Measurements from ENCODE around the gene ITM2B. TPM values are rescaled to one million over a fixed set of nuclear protein-coding genes. Genes with fewer than 3 reads are reported as not detected.
"Not testable (repeated sequence)": the region's sequence is repeated elsewhere in the genome, so short reads cannot be mapped to it uniquely, and the experiment has no call there.

The ITM2B gene
- total RNA-seq, 1 donor from 2014 or later: 48.7 TPM

GRCh38 chr13:48214519-48215121 is 18.4 kb upstream of the ITM2B start:
- Mint-ChIP-seq H3K9me3 (peaks cover 14% of the 10 kb centered on the region), H3K36me3 (ENCODE audit: low read depth) (no peaks in the 10 kb centered on the region), H3K4me1 (ENCODE audit: low read depth) (peaks cover 1% of the 10 kb centered on the region), H3K27ac (no peak overlapping the region), H3K27me3 (ENCODE audit: low read depth) (peaks cover 42% of the 10 kb centered on the region), H3K4me3 (ENCODE audit: low read depth) (no peak overlapping the region)
- intact Hi-C loops (cut with micrococcal nuclease): no loop called here
- no peak for DNase-seq (ENCODE audit: low spot score)

GRCh38 chr13:48215511-48216203 is 17.3 kb upstream of the ITM2B start:
- H3K4me1 Mint-ChIP-seq (ENCODE audit: low read depth): peaks cover 12% of the 10 kb centered on the region
- H3K27ac Mint-ChIP-seq; H3K36me3 Mint-ChIP-seq (ENCODE audit: low read depth); intact Hi-C loops (cut with micrococcal nuclease); H3K4me3 Mint-ChIP-seq (ENCODE audit: low read depth); DNase-seq (ENCODE audit: low spot score): not testable (repeated sequence)
- H3K9me3 Mint-ChIP-seq: peaks cover 14% of the 10 kb centered on the region
- peaks cover 46% of the 10 kb centered on the region for H3K27me3 Mint-ChIP-seq (ENCODE audit: low read depth)

- Mint-ChIP-seq H3K4me3 (ENCODE audit: low read depth) (no peak overlapping the region), H3K27me3 (ENCODE audit: low read depth) (peaks cover 46% of the 10 kb centered on the region), H3K36me3 (ENCODE audit: low read depth) (no peaks in the 10 kb centered on the region), H3K4me1 (ENCODE audit: low read depth) (peaks cover 18% of the 10 kb centered on the region), H3K9me3 (peaks cover 14% of the 10 kb centered on the region), H3K27ac (no peak overlapping the region)
- DNase-seq (ENCODE audit: low spot score): no peak
- intact Hi-C loops (cut with micrococcal nuclease): no loop called here
These were observed 16.7 kb upstream of the ITM2B start for GRCh38 chr13:48216204-48216711.

GRCh38 chr13:48220592-48220980 is 12.4 kb upstream of the ITM2B start:
- H3K9me3 Mint-ChIP-seq: peaks cover 14% of the 10 kb centered on the region
- H3K4me1 Mint-ChIP-seq (ENCODE audit: low read depth): peaks cover 35% of the 10 kb centered on the region
- peak overlapping the region; percentile 63 for H3K4me3 Mint-ChIP-seq (ENCODE audit: low read depth)
- no peak for DNase-seq (ENCODE audit: low spot score)
- H3K27me3 Mint-ChIP-seq (ENCODE audit: low read depth): peaks cover 39% of the 10 kb centered on the region
- intact Hi-C loops (cut with micrococcal nuclease): loop anchor here (2.0 to 5.0 kb wide), 3 partner anchors 14 to 362 kb away; no protein-coding TSS in a partner anchor
- no peak overlapping the region for H3K27ac Mint-ChIP-seq
- H3K36me3 Mint-ChIP-seq (ENCODE audit: low read depth): no peaks in the 10 kb centered on the region

GRCh38 chr13:48220981-48221685 is 11.9 kb upstream of the ITM2B start:
- H3K4me1 Mint-ChIP-seq (ENCODE audit: low read depth): peaks cover 35% of the 10 kb centered on the region
- no peak for DNase-seq (ENCODE audit: low spot score)
- peak overlapping the region; percentile 33 for H3K27ac Mint-ChIP-seq
- no peaks in the 10 kb centered on the region for H3K36me3 Mint-ChIP-seq (ENCODE audit: low read depth)
- H3K4me3 Mint-ChIP-seq (ENCODE audit: low read depth): peak overlapping the region; percentile 63
- intact Hi-C loops (cut with micrococcal nuclease): loop anchor here (2.0 to 5.0 kb wide), 3 partner anchors 14 to 361 kb away; no protein-coding TSS in a partner anchor
- peaks cover 11% of the 10 kb centered on the region for H3K9me3 Mint-ChIP-seq
- peaks cover 38% of the 10 kb centered on the region for H3K27me3 Mint-ChIP-seq (ENCODE audit: low read depth)

DNA sequence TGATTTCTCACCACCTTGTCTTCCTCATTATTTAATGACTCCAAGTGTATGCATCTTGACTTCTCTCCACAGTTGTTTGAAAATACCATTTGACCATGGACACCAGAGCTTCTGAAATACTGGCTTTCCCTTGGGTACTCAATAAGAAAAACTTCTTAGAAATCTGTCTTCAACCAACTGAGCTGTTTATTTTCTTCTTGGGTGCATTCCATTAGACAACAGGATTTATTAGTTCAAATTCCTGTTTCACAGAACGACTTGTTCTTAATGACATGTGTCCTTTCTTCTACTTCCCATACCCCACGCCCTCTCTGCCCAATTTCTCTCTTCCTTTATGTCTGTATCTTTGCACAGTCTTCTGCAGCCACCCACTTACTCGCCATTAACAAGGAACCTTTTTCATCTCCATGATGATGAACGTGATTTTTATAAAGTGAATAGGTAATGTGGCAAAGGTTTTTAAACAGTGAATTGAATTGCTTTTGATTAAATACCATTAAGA is 11.3 kb upstream of the ITM2B start:
- H3K4me3 Mint-ChIP-seq (ENCODE audit: low read depth): peak overlapping the region; percentile 20
- no peak for DNase-seq (ENCODE audit: low spot score)
- intact Hi-C loops (cut with micrococcal nuclease): loop anchor here (2.0 to 5.0 kb wide), 3 partner anchors 13 to 361 kb away; no protein-coding TSS in a partner anchor
- H3K27ac Mint-ChIP-seq: no peak overlapping the region
- H3K4me1 Mint-ChIP-seq (ENCODE audit: low read depth): peaks cover 35% of the 10 kb centered on the region
- H3K36me3 Mint-ChIP-seq (ENCODE audit: low read depth): no peaks in the 10 kb centered on the region
- H3K9me3 Mint-ChIP-seq: peaks cover 10% of the 10 kb centered on the region
- peaks cover 42% of the 10 kb centered on the region for H3K27me3 Mint-ChIP-seq (ENCODE audit: low read depth)

DNA sequence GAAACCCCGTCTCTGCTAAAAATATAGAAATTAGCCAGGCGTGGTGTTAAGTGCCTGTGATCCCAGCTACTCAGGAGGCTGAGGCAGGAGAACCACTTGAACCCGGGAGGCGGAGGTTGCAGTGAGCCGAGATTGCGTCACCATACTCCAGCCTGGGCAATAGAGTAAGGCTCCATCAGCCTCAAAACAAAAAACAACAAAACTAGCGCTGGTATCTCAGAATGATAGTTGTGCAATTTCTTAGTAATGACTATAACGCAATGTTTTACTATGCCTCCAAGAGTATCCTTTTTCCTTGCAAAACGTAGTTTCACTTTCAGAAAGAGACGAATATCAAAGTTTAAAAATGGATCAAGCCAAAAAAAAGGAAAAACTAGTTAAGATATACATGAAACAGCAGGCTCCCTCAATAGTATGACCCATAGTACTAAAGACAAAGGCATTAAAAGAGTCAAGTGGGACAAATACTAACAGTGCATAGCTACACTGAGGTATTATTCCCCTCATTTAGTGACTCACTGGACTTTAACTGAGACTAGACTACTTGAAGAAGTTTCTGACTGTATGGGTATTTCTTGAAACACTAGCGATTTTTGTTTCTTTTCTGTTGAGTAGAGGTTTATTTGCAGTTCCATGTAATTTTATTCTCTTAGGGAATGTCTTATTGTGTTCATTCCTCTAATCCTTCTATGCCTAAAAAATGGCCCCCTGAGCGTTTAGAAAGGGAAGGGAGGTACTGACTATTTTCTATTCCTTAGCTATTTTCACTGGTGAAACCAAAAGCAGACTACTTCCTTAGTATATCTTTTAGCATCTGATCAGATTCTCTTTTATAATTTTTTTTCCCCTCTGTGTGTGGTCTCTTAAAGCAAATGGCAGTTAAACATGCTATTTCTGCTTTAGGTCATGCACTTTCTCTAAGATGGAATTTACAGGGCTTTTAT is 10.4 kb upstream of the ITM2B start:
- intact Hi-C loops (cut with micrococcal nuclease): loop anchor here (5.0 kb wide), 2 partner anchors 35 to 360 kb away; no protein-coding TSS in a partner anchor
- peaks cover 1% of the 10 kb centered on the region for H3K9me3 Mint-ChIP-seq
- H3K36me3 Mint-ChIP-seq (ENCODE audit: low read depth): no peaks in the 10 kb centered on the region
- no peak for DNase-seq (ENCODE audit: low spot score)
- no peak overlapping the region for H3K27ac Mint-ChIP-seq
- H3K4me3 Mint-ChIP-seq (ENCODE audit: low read depth): no peak overlapping the region
- peaks cover 35% of the 10 kb centered on the region for H3K4me1 Mint-ChIP-seq (ENCODE audit: low read depth)
- H3K27me3 Mint-ChIP-seq (ENCODE audit: low read depth): peaks cover 45% of the 10 kb centered on the region

- Mint-ChIP-seq H3K36me3 (ENCODE audit: low read depth) (no peaks in the 10 kb centered on the region), H3K4me1 (ENCODE audit: low read depth) (peaks cover 33% of the 10 kb centered on the region), H3K27me3 (ENCODE audit: low read depth) (peaks cover 52% of the 10 kb centered on the region), H3K27ac (no peak overlapping the region), H3K9me3 (no peaks in the 10 kb centered on the region), H3K4me3 (ENCODE audit: low read depth) (no peak overlapping the region)
- DNase-seq (ENCODE audit: low spot score): no peak
- intact Hi-C loops (cut with micrococcal nuclease): loop anchor here (5.0 kb wide), 2 partner anchors 37 to 358 kb away; no protein-coding TSS in a partner anchor
These were observed 8.3 kb upstream of the ITM2B start for GRCh38 chr13:48224701-48225100.

DNA sequence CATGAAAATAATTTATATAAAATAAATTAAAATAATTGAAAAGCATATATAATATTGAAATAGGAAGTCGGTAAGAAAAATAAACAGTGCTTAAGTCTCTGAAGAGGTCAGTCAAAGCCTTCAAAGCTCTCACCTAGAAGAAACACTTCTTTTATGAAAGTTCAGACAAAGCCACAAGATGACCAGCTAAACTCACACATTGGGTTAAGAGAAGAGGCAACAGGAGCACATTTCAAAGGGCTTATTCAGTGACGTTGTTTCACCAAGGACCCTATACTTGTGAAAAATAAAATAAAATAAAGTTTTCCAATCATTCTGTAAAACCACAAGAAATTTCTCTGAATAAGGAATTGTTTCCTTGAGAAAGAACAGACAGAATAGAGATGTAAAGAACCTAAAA is 2.5 kb upstream of the ITM2B start:
- H3K4me1 Mint-ChIP-seq (ENCODE audit: low read depth): peaks cover 22% of the 10 kb centered on the region
- H3K9me3 Mint-ChIP-seq: no peaks in the 10 kb centered on the region
- no peak overlapping the region for H3K4me3 Mint-ChIP-seq (ENCODE audit: low read depth)
- H3K27me3 Mint-ChIP-seq (ENCODE audit: low read depth): peaks cover 50% of the 10 kb centered on the region
- intact Hi-C loops (cut with micrococcal nuclease): loop anchor here (5.0 kb wide), 3 partner anchors 188 to 332 kb away; no protein-coding TSS in a partner anchor
- H3K36me3 Mint-ChIP-seq (ENCODE audit: low read depth): no peaks in the 10 kb centered on the region
- H3K27ac Mint-ChIP-seq: no peak overlapping the region
- DNase-seq (ENCODE audit: low spot score): no peak

DNA sequence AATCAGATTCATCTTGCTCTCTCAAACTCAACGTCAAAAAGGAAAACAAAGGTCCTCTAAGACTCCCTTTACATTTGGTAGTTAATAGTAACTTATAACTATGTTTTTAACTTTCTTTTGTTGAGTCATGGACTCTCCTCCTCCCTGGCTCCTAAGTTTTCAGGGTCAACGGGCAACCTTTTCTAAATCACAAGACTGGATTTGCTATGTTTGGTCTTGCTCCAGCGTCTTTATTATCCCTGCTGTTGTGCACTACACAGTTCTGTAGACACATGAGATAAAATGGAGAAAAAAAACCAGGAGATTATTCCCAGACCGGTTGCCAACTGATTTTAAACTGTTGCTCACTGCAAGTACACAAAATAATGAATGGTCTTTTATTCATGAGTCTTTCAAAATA is 1.9 kb upstream of the ITM2B start:
- Mint-ChIP-seq H3K27ac (no peak overlapping the region), H3K4me1 (ENCODE audit: low read depth) (peaks cover 27% of the 10 kb centered on the region), H3K27me3 (ENCODE audit: low read depth) (peaks cover 50% of the 10 kb centered on the region), H3K4me3 (ENCODE audit: low read depth) (peak overlapping the region; percentile 24), H3K36me3 (ENCODE audit: low read depth) (peaks cover 4% of the 10 kb centered on the region), H3K9me3 (no peaks in the 10 kb centered on the region)
- intact Hi-C loops (cut with micrococcal nuclease): loop anchor here (5.0 kb wide), 3 partner anchors 189 to 331 kb away; no protein-coding TSS in a partner anchor
- DNase-seq (ENCODE audit: low spot score): no peak

GRCh38 chr13:48231933-48232332 is 1.1 kb upstream of the ITM2B start:
- intact Hi-C loops (cut with micrococcal nuclease): loop anchor here (5.0 kb wide), 3 partner anchors 190 to 330 kb away; no protein-coding TSS in a partner anchor
- Mint-ChIP-seq H3K36me3 (ENCODE audit: low read depth) (peaks cover 13% of the 10 kb centered on the region), H3K9me3 (no peaks in the 10 kb centered on the region), H3K4me3 (ENCODE audit: low read depth) (peak overlapping the region; percentile 78), H3K4me1 (ENCODE audit: low read depth) (peaks cover 36% of the 10 kb centered on the region), H3K27ac (no peak overlapping the region), H3K27me3 (ENCODE audit: low read depth) (peaks cover 49% of the 10 kb centered on the region)
- DNase-seq (ENCODE audit: low spot score): no peak

All from activated T-helper 2 cell treated with anti-CD3 and anti-CD28 coated beads, Interferon-gamma antibody, Interleukin-2, Interleukin-4, amounts not matched to agents 10 μg/mL and 5 μg/mL and 100 μg/mL, durations not matched to agents 14 hours and 24 hours and 36 hours (primary cell).